GM12878 (cell line): ENCODE measurements around the gene OTULINL. TPM values are rescaled to one million over a fixed set of nuclear protein-coding genes. Genes with fewer than 3 reads are reported as not detected.

Experiments used
- ATAC-seq: fragments of 200-7000 bp; cut with Tn5 transposase; 3 replicates; pipeline ENCODE4 v1.9.1; 2020; ENCODE audit warnings: mild to moderate bottlenecking, moderate library complexity
- BruUV-seq: library from RNA; stranded (reverse); fragments of 400-500 nt; replicated peaks from 2 replicates; lab custom pipeline; 2021; lab: Mats Ljungman, UMichigan
- CTCF ChIA-PET: fragments of 300-600 bp; sonication (Branson Sonifier 250); formaldehyde crosslinking; extraction: SDS; loops from one replicate; lab custom pipeline; 2021; ENCODE audit warnings: inconsistent platforms; lab: Yijun Ruan, JAX
- POLR2A ChIA-PET: fragments of 350-600 bp; formaldehyde crosslinking; extraction: SDS; loops from one replicate; lab custom pipeline; 2021; ENCODE audit warnings: inconsistent platforms; lab: Charles Lee
- RAD21 ChIA-PET: fragments of 300-600 bp; sonication (Branson Sonifier 250); formaldehyde crosslinking; loops from one replicate; lab custom pipeline; 2023; ENCODE audit warnings: antibody characterized with exemption; ENCODE audit not compliant: unreplicated experiment; lab: Charles Lee
- SMC1A ChIA-PET: fragments of 300-600 bp; sonication (Branson Sonifier 250); formaldehyde crosslinking; loops from one replicate; lab custom pipeline; 2023; ENCODE audit not compliant: unreplicated experiment, uncharacterized antibody; lab: Charles Lee
- DNase-seq: peaks from one replicate; pipeline ENCODE4 v3.0.0-alpha.2; 2011; ENCODE audit warnings: low read depth, low spot score
- FAIRE-seq: peaks from 3 replicates; lab custom pipeline; 2011; peaks lifted over from hg19 to GRCh38; lab: Jason Lieb, UNC
- H2AFZ ChIP-seq: 2 replicates; pipeline ENCODE4 v1.6.0; 2011; ENCODE audit warnings: low read depth, low read length, control low read depth; ENCODE audit not compliant: control insufficient read depth
- H3K27ac ChIP-seq: 2 replicates; pipeline ENCODE4 v1.5.1; 2011; ENCODE audit warnings: control low read depth; ENCODE audit not compliant: control insufficient read depth, insufficient read depth
- H3K27me3 ChIP-seq, 2 experiments: replicated peaks in 1 of 2; 2 replicates each; pipeline versions ENCODE4 v1.6.0 to v1.6.1; 2011; ENCODE audit warnings: low read length in 1 of 2; ENCODE audit not compliant: control insufficient read depth in 2 of 2, insufficient read depth in 2 of 2
- H3K36me3 ChIP-seq, 2 experiments: 2 replicates each; pipeline ENCODE4 v1.5.1; 2011; ENCODE audit warnings: low read length in 1 of 2; ENCODE audit not compliant: control insufficient read depth in 2 of 2, insufficient read depth in 2 of 2
- H3K4me1 ChIP-seq: 2 replicates; pipeline ENCODE4 v1.6.1; 2011; ENCODE audit warnings: mild to moderate bottlenecking, low read length, moderate library complexity, mixed read lengths; ENCODE audit not compliant: control insufficient read depth, insufficient read depth
- H3K4me2 ChIP-seq: 2 replicates; pipeline ENCODE4 v1.6.0; 2011; ENCODE audit warnings: control low read depth; ENCODE audit not compliant: control insufficient read depth, insufficient read depth
- H3K4me3 ChIP-seq: fragments of 200-600 bp; sonication (generic); 2 replicates; pipeline ENCODE4 v1.5.1; 2016
- H3K79me2 ChIP-seq: 2 replicates; pipeline ENCODE4 v1.6.0; 2011; ENCODE audit warnings: low read length; ENCODE audit not compliant: control insufficient read depth, insufficient read depth
- H3K9ac ChIP-seq: 2 replicates; pipeline ENCODE4 v1.8.0; 2011; ENCODE audit warnings: low read length, control low read depth, mixed read lengths; ENCODE audit not compliant: control insufficient read depth, insufficient read depth
- H3K9me3 ChIP-seq: replicated peaks from 3 replicates; pipeline ENCODE4 v1.5.1; 2011; ENCODE audit warnings: mild to moderate bottlenecking, low read length; ENCODE audit not compliant: control insufficient read depth, insufficient read depth
- H4K20me1 ChIP-seq: 2 replicates; pipeline ENCODE4 v1.6.0; 2011; ENCODE audit not compliant: control insufficient read depth, insufficient read depth
- CHD2 ChIP-seq: IDR thresholded peaks from 2 replicates; pipeline ENCODE4 v1.6.1; 2011; ENCODE audit warnings: low read depth, low read length, improper control_type of control experiment, borderline replicate concordance
- CTCF ChIP-seq, 3 experiments: IDR thresholded peaks in 2 of 3; conservative IDR thresholded peaks in 1 of 3; 2 replicates each; pipeline ENCODE4 v1.5.1; 2011; ENCODE audit warnings: low read depth in 3 of 3, low read length in 3 of 3, mild to moderate bottlenecking in 3 of 3, control low read depth in 2 of 3, moderate library complexity in 2 of 3, inconsistent platforms in 1 of 3, mixed read lengths in 1 of 3; ENCODE audit not compliant: control insufficient read depth in 2 of 3, insufficient read depth in 1 of 3; ENCODE audit errors: extremely low read depth in 1 of 3
- E2F8 ChIP-seq: fragments of 450-650 bp; IDR thresholded peaks from 2 replicates; pipeline ENCODE4 v1.6.1; 2018; ENCODE audit warnings: mild to moderate bottlenecking, low read depth, moderate library complexity; ENCODE audit not compliant: partially characterized antibody
- IKZF1 ChIP-seq: fragments of 450-650 bp; conservative IDR thresholded peaks from 2 replicates; pipeline ENCODE4 v1.6.1; 2017; ENCODE audit warnings: antibody characterized with exemption, mild to moderate bottlenecking
- IRF4 ChIP-seq: IDR thresholded peaks from 2 replicates; pipeline ENCODE4 v1.6.1; 2011; ENCODE audit warnings: low read depth, low read length
- KAT2A ChIP-seq: conservative IDR thresholded peaks from 2 replicates; pipeline ENCODE4 v1.6.1; 2011; ENCODE audit warnings: low read depth, low read length; ENCODE audit not compliant: control insufficient read depth
- MXI1 ChIP-seq: fragments of 150-350 bp; IDR thresholded peaks from 2 replicates; pipeline ENCODE4 v1.6.1; 2011; ENCODE audit warnings: low read depth, mild to moderate bottlenecking, inconsistent platforms, low read length, improper control_type of control experiment
- NKRF ChIP-seq: fragments of 450-650 bp; conservative IDR thresholded peaks from 2 replicates; pipeline ENCODE4 v1.6.1; 2017; ENCODE audit warnings: mild to moderate bottlenecking, moderate library complexity
- NRF1 ChIP-seq: conservative IDR thresholded peaks from 2 replicates; pipeline ENCODE4 v1.6.1; 2011; ENCODE audit warnings: mild to moderate bottlenecking, low read depth, low read length, improper control_type of control experiment
- POLR2AphosphoS5 ChIP-seq: IDR thresholded peaks from 2 replicates; pipeline ENCODE4 v1.6.1; 2011; ENCODE audit warnings: mild to moderate bottlenecking, low read length, inconsistent platforms
- SIN3A ChIP-seq: IDR thresholded peaks from 2 replicates; pipeline ENCODE4 v1.6.1; 2012; ENCODE audit warnings: low read depth, low read length, improper control_type of control experiment
- SP1 ChIP-seq: IDR thresholded peaks from one replicate; pipeline ENCODE4 v1.6.1; 2011; ENCODE audit warnings: low read depth, low read length
- TARDBP ChIP-seq: IDR thresholded peaks from 2 replicates; pipeline ENCODE4 v1.6.1; 2016; ENCODE audit warnings: borderline replicate concordance
- TCF3 ChIP-seq: IDR thresholded peaks from 2 replicates; pipeline ENCODE4 v1.6.1; 2012; ENCODE audit warnings: low read depth, mild to moderate bottlenecking, low read length, borderline replicate concordance; ENCODE audit not compliant: insufficient read depth
- WRNIP1 ChIP-seq: IDR thresholded peaks from 2 replicates; pipeline ENCODE4 v1.6.1; 2011; ENCODE audit warnings: low read depth, low read length, improper control_type of control experiment, borderline replicate concordance
- ZBED1 ChIP-seq: IDR thresholded peaks from 2 replicates; pipeline ENCODE4 v1.6.1; 2016; ENCODE audit warnings: borderline replicate concordance
- ZNF384 ChIP-seq: IDR thresholded peaks from 2 replicates; pipeline ENCODE4 v1.6.1; 2012; ENCODE audit warnings: low read depth, mild to moderate bottlenecking, low read length, improper control_type of control experiment, borderline replicate concordance
- WGBS: methylation state at CpG from one replicate; pipeline ENCODE4 v1.1.6; 2016; ENCODE audit warnings: low lambda C conversion rate; ENCODE audit not compliant: insufficient replicate concordance, insufficient coverage; ENCODE audit errors: missing lambda C conversion rate; 5-methylcytosine and 5-hydroxymethylcytosine counted together
- in situ Hi-C: fragments of 300-500 bp; cut with MboI; formaldehyde crosslinking; loops from 9 replicates; pipeline ENCODE4 v1.14.3; 2018; ENCODE audit warnings: mixed read lengths
- intact Hi-C: fragments of 100-400 bp; cut with micrococcal nuclease; formaldehyde crosslinking; loops from one replicate; pipeline ENCODE4 v1.14.2; 2022; ENCODE audit not compliant: unreplicated experiment
- polyA plus RNA-seq, 11 experiments: library from polyadenylated mRNA; depleted of rRNA in 4 of 11; unstranded in 6 of 11; stranded (reverse) in 5 of 11; fragments of >200 nt; fragmentation: Nextera tagmentation in 4 of 11; fragmentation: Illumina TruSeq in 1 of 11; extraction: Ambion mirVana in 4 of 11; extraction: Trizol in 1 of 11; gene quantifications; 1 replicate in 1 of 11; 2 replicates in 10 of 11; pipeline versions ENCODE4 v1.2.1 to v1.2.3, GENCODE V29; 2011 to 2016; ENCODE audit warnings: inconsistent platforms in 2 of 11, missing spikeins in 2 of 11, low read depth in 1 of 11
- total RNA-seq, 4 experiments: library from RNA; depleted of rRNA in 3 of 4; stranded (reverse); fragments of >200 nt in 3 of 4; fragmentation: Illumina TruSeq in 1 of 4; extraction: Trizol in 1 of 4; gene quantifications; 2 replicates each; pipeline versions ENCODE4 v1.2.1 to v1.2.3, GENCODE V29; 2013 to 2021
- TF ChIP-seq, protein P1 (sequence below): fragments of 450-650 bp; IDR thresholded peaks from 2 replicates; pipeline ENCODE4 v1.6.1; 2014; ENCODE audit warnings: mild to moderate bottlenecking

OTULINL gene
- total and polyA plus RNA-seq, 10 of the 15 experiments (the other 5 are each of a cell fraction or from before 2014, with no cell fraction given): 0.60 to 4.7 (median 1.8) TPM

DNA sequence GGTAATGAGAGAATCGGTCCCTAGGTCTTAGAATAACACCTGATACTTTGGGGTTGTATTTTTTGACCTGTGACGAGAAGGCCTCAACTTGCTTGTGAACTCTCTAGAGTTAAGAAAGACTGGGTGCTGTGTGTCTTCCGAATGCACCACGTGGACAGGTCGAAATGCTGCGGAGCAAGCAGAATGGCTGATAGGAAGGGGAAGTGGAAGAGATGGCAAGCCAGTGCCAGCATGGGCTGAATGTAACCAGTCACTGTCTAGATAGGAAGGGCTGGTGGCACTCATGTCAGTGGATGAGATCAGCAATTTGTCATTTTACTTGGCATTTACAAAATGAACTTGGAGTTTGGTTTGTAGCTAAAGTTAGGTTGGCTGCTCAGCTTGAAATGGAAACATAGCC lies 5.6 kb downstream of the OTULINL start:
- FAIRE-seq (no peak), DNase-seq (no peak), ATAC-seq (no peak)
- Histone ChIP-seq H3K27me3 (0 out of 4 replicates have a peak, but pooled peaks cover 0 to 2% of the 10 kb centered on the region in 2 experiments), H3K27ac (no peak overlapping the region), H3K9me3 (no peaks in the 10 kb centered on the region), H3K4me1 (peaks cover 20% of the 10 kb centered on the region; the same call in 1 of the 2 replicates), H3K9ac (no peak overlapping the region), H3K36me3 (no peaks in the 10 kb centered on the region), H3K4me3 (no peak overlapping the region), H3K4me2 (no peak overlapping the region), H3K79me2 (no peaks in the 10 kb centered on the region), H2AFZ (no peak overlapping the region), H4K20me1 (no peaks in the 10 kb centered on the region)
- SMC1A ChIA-PET: interaction anchor here (0.6 kb wide), 1 partner anchor 1841 kb away, joined by 3 read pairs; no protein-coding TSS in a partner anchor
- in situ Hi-C loops (no loop called here), intact Hi-C loops (no loop called here)
- POLR2A ChIA-PET: no interaction called here
- RAD21 ChIA-PET: no interaction called here
- CTCF ChIA-PET: no interaction called here
- WGBS: 47% methylated on average over 6 of the region's 6 CpGs
- no TSS peak for BruUV-seq
- TF ChIP-seq TCF3 (no peak), E2F8 (no peak), IRF4 (no peak), SIN3A (no peak), IKZF1 (no peak), NKRF (no peak), MXI1 (no peak), KAT2A (no peak), CTCF (IDR thresholded peaks at IDR 0.05 in 2 of 3, conservative IDR thresholded peaks at IDR 0.05 in 1 of 3; ENCODE audit: control insufficient read depth in 2 of 3, extremely low read depth in 1 of 3, insufficient read depth in 1 of 3, low read depth in 3 of 3, low read length in 3 of 3) (no peak), CHD2 (no peak), WRNIP1 (no peak), POLR2AphosphoS5 (no peak), NRF1 (no peak), ZBED1 (no peak), SP1 (no peak), TARDBP (no peak), ZNF384 (no peak)
- TF ChIP-seq, protein P1, sequence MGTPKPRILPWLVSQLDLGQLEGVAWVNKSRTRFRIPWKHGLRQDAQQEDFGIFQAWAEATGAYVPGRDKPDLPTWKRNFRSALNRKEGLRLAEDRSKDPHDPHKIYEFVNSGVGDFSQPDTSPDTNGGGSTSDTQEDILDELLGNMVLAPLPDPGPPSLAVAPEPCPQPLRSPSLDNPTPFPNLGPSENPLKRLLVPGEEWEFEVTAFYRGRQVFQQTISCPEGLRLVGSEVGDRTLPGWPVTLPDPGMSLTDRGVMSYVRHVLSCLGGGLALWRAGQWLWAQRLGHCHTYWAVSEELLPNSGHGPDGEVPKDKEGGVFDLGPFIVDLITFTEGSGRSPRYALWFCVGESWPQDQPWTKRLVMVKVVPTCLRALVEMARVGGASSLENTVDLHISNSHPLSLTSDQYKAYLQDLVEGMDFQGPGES: no peak
